Superior temporal gyrus (tissue), 1 donor: ENCODE results near the gene PUSL1.

Experiments
- DNase-seq: peaks from one replicate; pipeline ENCODE4 v3.0.0-alpha.2; 2016; ENCODE audit errors: extremely low spot score

The PUSL1 gene

DNA sequence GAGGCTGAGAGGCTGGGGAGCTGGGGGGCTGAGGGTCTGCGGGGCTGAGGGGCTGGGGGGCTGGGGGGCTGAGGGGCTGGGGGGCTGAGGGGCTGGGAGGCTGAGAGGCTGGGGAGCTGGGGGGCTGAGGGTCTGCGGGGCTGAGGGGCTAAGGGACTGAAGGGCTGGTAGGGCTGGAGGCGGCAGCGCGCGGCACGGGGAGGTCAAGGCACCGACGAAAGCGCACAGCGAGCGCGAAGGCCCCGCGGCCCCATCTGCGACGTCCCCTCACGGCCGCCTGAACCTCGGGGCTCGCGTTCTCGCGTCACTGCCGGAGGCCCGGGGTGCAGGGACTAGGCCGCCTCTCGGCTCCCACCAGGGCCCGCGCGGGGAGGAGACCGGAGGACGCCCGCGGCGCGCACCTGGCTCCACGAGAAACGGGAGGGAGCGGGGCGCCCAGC lies 15.7 kb downstream of the PUSL1 start:
- no peak for DNase-seq

DNA sequence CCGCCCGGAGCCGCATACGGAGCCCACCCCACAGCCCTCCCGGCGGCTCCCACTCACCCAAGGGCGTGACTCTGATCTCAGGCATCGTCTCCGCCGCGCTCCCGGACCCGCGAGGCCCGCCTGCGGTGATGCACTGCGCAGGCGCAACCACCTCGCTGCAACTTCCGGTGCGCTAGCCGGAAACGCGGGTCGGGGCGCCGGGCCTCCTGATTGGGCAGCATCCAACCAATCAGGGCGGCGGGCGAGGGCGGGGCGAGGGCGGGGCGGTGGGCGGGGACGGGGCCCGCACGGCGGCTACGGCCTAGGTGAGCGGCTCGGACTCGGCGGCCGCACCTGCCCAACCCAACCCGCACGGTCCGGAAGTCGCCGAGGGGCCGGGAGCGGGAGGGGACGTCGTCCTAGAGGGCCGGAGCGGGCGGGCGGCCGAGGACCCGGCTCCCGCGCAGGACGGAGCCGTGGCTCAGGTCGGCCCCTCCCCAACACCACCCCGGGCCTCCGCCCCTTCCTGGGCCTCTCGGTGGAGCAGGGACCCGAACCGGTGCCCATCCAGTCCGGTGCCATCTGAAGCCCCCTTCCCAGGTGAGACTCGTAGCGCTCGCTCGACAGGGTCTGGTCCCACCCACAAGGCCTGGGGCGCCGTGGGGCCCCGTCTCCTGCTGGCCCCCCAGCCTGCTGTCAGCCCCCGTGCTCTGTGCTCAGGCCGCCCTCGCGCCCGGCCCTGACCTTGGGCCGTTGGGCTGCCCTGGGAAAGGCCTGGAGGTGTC lies 16.3 kb downstream of the PUSL1 start, which contains the start of the genes CPTP and INTS11:
TSS of gene CPTP (plus strand) at position 279 of the 764 bp plus-strand sequence. CDS start 2,109 bp downstream, outside the sequence.
TSS of gene INTS11 (minus strand) at position 137 of the 764 bp plus-strand sequence. CDS start at position 85, 52 bp downstream.
- DNase-seq: peak; percentile 90

- no peak for DNase-seq
Measured at GRCh38 chr1:1325288-1326074, 17.1 kb downstream of the PUSL1 start.

- no peak for DNase-seq
Measured at GRCh38 chr1:1326075-1326605, 17.7 kb downstream of the PUSL1 start.

DNA sequence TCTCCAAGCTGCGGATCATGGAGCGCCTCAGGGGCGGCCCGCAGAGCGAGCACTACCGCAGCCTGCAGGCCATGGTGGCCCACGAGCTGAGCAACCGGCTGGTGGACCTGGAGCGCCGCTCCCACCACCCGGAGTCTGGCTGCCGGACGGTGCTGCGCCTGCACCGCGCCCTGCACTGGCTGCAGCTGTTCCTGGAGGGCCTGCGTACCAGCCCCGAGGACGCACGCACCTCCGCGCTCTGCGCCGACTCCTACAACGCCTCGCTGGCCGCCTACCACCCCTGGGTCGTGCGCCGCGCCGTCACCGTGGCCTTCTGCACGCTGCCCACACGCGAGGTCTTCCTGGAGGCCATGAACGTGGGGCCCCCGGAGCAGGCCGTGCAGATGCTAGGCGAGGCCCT lies 18.9 kb downstream of the PUSL1 start:
- DNase-seq: no peak

GRCh38 chr1:1328254-1328653 lies 19.9 kb downstream of the PUSL1 start:
- no peak for DNase-seq

DNA sequence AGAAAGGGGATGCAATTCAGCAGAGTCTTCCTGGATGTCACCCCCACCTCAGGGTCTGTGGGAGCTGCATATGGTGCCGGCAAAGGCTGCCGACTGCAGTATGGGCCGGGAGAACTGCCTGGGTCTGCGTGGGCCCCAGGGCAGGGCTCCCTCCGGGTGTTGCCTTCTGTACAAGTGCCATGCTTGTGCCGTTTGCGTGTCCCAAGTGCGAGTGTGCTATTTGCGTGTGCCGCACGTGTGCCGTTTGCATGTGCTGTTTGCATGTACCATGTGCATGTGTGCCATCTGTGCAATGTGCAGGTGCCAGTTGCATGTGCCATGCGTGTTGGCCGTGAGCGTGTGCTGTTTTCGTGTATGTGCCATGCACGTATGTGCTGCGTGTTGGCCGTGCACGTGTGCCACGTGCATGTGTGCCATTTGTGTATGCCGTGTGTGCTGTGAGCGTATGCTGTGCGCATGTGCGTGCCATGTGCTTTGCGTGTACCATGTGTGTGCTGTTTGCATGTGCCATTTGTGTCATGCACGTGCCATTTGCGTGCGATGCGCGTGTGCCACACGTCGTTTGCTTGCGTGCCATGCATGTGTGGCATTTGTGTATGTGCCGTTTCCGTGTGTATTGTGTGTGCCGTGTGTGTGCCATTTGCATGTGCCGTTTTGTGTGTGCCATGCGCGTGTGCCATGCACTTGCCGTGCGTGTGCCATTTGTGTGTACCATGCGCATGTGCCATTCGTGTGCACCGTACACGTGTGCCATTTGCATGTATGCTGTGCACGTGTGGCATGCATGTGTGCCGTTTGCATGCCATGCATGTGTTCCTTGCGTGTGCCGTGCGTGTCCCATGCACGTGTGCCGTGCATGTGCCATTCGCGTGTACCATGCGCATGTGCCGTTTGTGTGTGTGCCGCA lies 21.2 kb downstream of the PUSL1 start:
- DNase-seq: no peak

- no peak for DNase-seq
Measured at GRCh38 chr1:1330366-1331067, 22.1 kb downstream of the PUSL1 start.

DNA sequence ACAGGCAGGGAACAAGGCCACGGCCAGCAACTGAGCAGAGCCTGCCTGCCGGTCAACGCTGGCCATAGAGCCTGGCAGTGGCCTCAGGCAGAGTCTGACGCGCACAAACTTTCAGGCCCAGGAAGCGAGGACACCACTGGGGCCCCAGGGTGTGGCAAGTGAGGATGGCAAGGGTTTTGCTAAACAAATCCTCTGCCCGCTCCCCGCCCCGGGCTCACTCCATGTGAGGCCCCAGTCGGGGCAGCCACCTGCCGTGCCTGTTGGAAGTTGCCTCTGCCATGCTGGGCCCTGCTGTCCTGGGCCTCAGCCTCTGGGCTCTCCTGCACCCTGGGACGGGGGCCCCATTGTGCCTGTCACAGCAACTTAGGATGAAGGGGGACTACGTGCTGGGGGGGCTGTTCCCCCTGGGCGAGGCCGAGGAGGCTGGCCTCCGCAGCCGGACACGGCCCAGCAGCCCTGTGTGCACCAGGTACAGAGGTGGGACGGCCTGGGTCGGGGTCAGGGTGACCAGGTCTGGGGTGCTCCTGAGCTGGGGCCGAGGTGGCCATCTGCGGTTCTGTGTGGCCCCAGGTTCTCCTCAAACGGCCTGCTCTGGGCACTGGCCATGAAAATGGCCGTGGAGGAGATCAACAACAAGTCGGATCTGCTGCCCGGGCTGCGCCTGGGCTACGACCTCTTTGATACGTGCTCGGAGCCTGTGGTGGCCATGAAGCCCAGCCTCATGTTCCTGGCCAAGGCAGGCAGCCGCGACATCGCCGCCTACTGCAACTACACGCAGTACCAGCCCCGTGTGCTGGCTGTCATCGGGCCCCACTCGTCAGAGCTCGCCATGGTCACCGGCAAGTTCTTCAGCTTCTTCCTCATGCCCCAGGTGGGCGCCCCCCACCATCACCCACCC lies 22.9 kb downstream of the PUSL1 start, which contains the start of gene TAS1R3:
TSS of gene TAS1R3 (plus strand) at position 213 of the 898 bp plus-strand sequence. CDS start at position 279, 66 bp downstream.
- no peak for DNase-seq

GRCh38 chr1:1332031-1332755 lies 23.8 kb downstream of the PUSL1 start:
- no peak for DNase-seq

GRCh38 chr1:1332774-1333480 lies 24.5 kb downstream of the PUSL1 start:
- DNase-seq: no peak

- no peak for DNase-seq
Measured at GRCh38 chr1:1333551-1334241, 25.3 kb downstream of the PUSL1 start.

GRCh38 chr1:1334835-1335234 lies 26.4 kb downstream of the PUSL1 start:
- no peak for DNase-seq

DNA sequence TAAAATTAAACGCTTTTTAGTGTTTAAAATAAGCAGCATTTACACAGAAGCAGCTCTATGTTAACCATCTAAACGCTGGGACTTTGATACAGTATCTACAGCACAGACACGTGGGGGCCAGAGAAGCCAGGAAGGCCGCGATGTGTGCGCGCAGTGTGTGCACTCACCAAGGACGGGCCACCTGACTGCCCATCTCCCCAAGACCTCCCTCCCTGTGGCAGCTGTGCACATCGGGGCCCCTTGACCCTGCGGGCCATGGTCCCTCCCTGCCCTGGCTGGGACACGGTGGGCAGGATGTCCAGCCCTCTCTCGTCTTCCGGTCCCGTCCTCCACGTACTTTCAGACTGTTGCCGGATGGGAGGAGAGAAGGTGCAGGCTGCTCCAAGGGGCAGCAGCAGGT lies 26.9 kb downstream of the PUSL1 start:
- DNase-seq: no peak

DNA sequence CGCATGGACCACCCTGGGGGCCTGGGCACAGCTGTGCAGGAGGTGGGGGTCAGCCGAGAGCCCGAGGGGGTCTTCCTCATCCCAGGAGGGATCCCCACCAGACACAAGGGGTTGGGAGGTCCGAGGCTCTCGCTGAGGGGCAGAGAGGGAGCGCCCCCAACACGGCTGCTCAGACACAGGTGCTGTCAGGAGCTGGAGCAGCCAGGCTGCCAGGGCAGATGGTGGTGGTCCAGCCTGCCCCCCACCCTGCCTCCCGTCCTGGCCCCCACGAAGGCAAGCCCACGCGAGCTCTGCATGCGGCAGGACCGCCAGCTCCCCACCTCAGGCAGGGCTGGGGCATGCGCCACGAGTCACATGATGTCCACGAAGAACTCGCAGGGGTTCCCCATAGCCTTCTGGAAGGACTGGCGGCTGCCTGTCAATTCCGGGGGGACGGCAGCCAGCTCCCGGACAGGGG lies 27.4 kb downstream of the PUSL1 start:
- DNase-seq: no peak

DNA sequence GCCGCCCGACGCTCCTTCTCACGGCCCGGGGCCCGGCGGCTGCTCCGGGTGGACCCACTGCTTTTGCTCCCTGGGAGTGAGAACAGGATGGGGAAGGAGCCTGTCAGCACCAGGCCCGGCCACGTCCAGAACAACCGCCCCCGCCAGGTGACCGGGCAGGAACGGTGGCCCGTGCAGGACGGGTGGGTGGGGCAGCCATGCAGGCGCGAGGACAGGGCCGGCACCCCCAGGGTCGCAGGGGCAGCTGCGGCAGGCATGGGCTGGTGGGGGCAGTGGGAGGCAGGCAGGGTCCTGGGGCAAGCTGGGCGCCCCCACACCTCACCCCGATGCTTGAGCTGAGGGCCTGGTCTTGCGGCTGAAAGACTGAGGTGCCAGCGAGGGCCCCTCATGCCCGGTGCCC lies 28.0 kb downstream of the PUSL1 start:
- DNase-seq: no peak

GRCh38 chr1:1336931-1337792 lies 28.8 kb downstream of the PUSL1 start:
- DNase-seq: no peak
